Choroid plexus epithelial cell (primary cell): ENCODE results near the gene PSIP1.
"Not testable (repeated sequence)": the region's sequence is repeated elsewhere in the genome, so short reads cannot be mapped to it uniquely, and the experiment has no call there.

ENCODE experiments used
- DNase-seq: peaks from one replicate; pipeline ENCODE4 v3.0.0-alpha.2; 2010; ENCODE audit warnings: low read depth
- H3K4me3 ChIP-seq: 2 replicates; pipeline ENCODE4 v1.5.1; 2011; ENCODE audit warnings: low read depth, mild to moderate bottlenecking, control low read depth, low read length, moderate library complexity
- CTCF ChIP-seq: conservative IDR thresholded peaks from 2 replicates; pipeline ENCODE4 v1.5.1; 2011; ENCODE audit warnings: low read depth, mild to moderate bottlenecking, control low read depth, inconsistent platforms, low read length, moderate library complexity

PSIP1 gene

GRCh38 chr9:15541872-15542271, 31.1 kb upstream of the PSIP1 start:
- DNase-seq, result no peak
- no peak overlapping the region for H3K4me3 ChIP-seq
- no peak for TF ChIP-seq CTCF

GRCh38 chr9:15531380-15531779, 20.6 kb upstream of the PSIP1 start:
- no peak for DNase-seq
- TF ChIP-seq CTCF, result no peak
- no peak overlapping the region for H3K4me3 ChIP-seq

GRCh38 chr9:15529566-15530324, 19.0 kb upstream of the PSIP1 start:
- DNase-seq, result no peak
- TF ChIP-seq CTCF, result no peak
- no peak overlapping the region for H3K4me3 ChIP-seq

GRCh38 chr9:15527035-15527434, 16.3 kb upstream of the PSIP1 start:
- H3K4me3 ChIP-seq, DNase-seq: not testable (repeated sequence)

GRCh38 chr9:15525958-15526357, 15.2 kb upstream of the PSIP1 start:
- no peak for DNase-seq
- no peak overlapping the region for H3K4me3 ChIP-seq
- TF ChIP-seq CTCF, result no peak

GRCh38 chr9:15524845-15525455, 14.2 kb upstream of the PSIP1 start:
- no peak overlapping the region for H3K4me3 ChIP-seq
- TF ChIP-seq CTCF, result no peak
- DNase-seq, result no peak

- DNase-seq, result no peak
- H3K4me3 ChIP-seq, result no peak overlapping the region
- TF ChIP-seq CTCF, result no peak
These were observed 11.5 kb upstream of the PSIP1 start for GRCh38 chr9:15522130-15522755.
